HepG2 (cell line): ENCODE data around the gene EWSR1.
"Not testable (repeated sequence)": the region's sequence is repeated elsewhere in the genome, so short reads cannot be mapped to it uniquely, and the experiment has no call there.

Experiments used
- CTCF ChIP-seq: sonication (generic); formaldehyde crosslinking; IDR thresholded peaks from 2 replicates; pipeline ENCODE4 v1.5.0; 2020; ENCODE audit warnings: mild to moderate bottlenecking, missing genetic modification reagents, moderate library complexity
- DRAP1 ChIP-seq: IDR thresholded peaks from 2 replicates; pipeline ENCODE4 v1.6.1; 2016; ENCODE audit warnings: missing genetic modification reagents, missing compliant biosample characterization
- JUNB ChIP-seq: sonication (generic); formaldehyde crosslinking; IDR thresholded peaks from 2 replicates; pipeline ENCODE4 v1.8.0; 2022; ENCODE audit warnings: missing genetic modification reagents, mild to moderate bottlenecking, borderline replicate concordance
- MEIS1 ChIP-seq: sonication (generic); formaldehyde crosslinking; IDR thresholded peaks from 2 replicates; pipeline ENCODE4 v1.9.0; 2021; ENCODE audit warnings: mild to moderate bottlenecking, missing genetic modification reagents, moderate library complexity, borderline replicate concordance
- NR2C2 ChIP-seq: sonication (generic); formaldehyde crosslinking; IDR thresholded peaks from 2 replicates; pipeline ENCODE4 v1.4.0; 2020; ENCODE audit warnings: missing genetic modification reagents, mild to moderate bottlenecking, moderate library complexity, borderline replicate concordance
- NR3C1 ChIP-seq: sonication (generic); formaldehyde crosslinking; IDR thresholded peaks from 2 replicates; pipeline ENCODE4 v1.4.0; 2020; ENCODE audit warnings: missing genetic modification reagents
- STAT6 ChIP-seq: sonication (generic); formaldehyde crosslinking; IDR thresholded peaks from 2 replicates; pipeline ENCODE4 v1.4.0; 2020; ENCODE audit warnings: missing genetic modification reagents, mild to moderate bottlenecking, borderline replicate concordance
- SUZ12 ChIP-seq: fragments of 150-350 bp; IDR thresholded peaks from 2 replicates; pipeline ENCODE4 v1.6.1; 2014; ENCODE audit warnings: low read depth, low read length
- ZBTB20 ChIP-seq: sonication (generic); formaldehyde crosslinking; IDR thresholded peaks from 2 replicates; pipeline ENCODE4 v1.8.1; 2023; ENCODE audit warnings: missing genetic modification reagents, low read depth, mild to moderate bottlenecking, borderline replicate concordance
- ZFP36L1 ChIP-seq: sonication (generic); formaldehyde crosslinking; IDR thresholded peaks from 2 replicates; pipeline ENCODE4 v1.8.0; 2022; ENCODE audit warnings: mild to moderate bottlenecking, missing genetic modification reagents, moderate library complexity
- ZKSCAN1 ChIP-seq: fragments of 150-350 bp; IDR thresholded peaks from 2 replicates; pipeline ENCODE4 v1.6.1; 2014; ENCODE audit warnings: low read length
- ZKSCAN8 ChIP-seq: IDR thresholded peaks from 2 replicates; pipeline ENCODE4 v1.6.1; 2016; ENCODE audit warnings: borderline replicate concordance, missing genetic modification reagents, missing compliant biosample characterization
- ZNF225 ChIP-seq: sonication (generic); formaldehyde crosslinking; IDR thresholded peaks from 2 replicates; pipeline ENCODE4 v1.4.0; 2020; ENCODE audit warnings: mild to moderate bottlenecking, missing genetic modification reagents

GRCh38 chr22:29240481-29240880 lies 27.6 kb upstream of the EWSR1 start:
- TF ChIP-seq ZBTB20; ZKSCAN1; NR3C1 (CRISPR knock-in tag); CTCF; MEIS1; JUNB; NR2C2; STAT6 (CRISPR knock-in tag); ZKSCAN8; ZFP36L1; DRAP1 (CRISPR knock-in tag); ZNF225 (CRISPR knock-in tag); SUZ12: not testable (repeated sequence)
